ENCODE data around the gene FHIT.
A peak's percentile ranks its signal among the peaks of the same experiment; 100 is the strongest.
"Not testable (repeated sequence)": the region's sequence is repeated elsewhere in the genome, so short reads cannot be mapped to it uniquely, and the experiment has no call there.

FHIT gene

DNA sequence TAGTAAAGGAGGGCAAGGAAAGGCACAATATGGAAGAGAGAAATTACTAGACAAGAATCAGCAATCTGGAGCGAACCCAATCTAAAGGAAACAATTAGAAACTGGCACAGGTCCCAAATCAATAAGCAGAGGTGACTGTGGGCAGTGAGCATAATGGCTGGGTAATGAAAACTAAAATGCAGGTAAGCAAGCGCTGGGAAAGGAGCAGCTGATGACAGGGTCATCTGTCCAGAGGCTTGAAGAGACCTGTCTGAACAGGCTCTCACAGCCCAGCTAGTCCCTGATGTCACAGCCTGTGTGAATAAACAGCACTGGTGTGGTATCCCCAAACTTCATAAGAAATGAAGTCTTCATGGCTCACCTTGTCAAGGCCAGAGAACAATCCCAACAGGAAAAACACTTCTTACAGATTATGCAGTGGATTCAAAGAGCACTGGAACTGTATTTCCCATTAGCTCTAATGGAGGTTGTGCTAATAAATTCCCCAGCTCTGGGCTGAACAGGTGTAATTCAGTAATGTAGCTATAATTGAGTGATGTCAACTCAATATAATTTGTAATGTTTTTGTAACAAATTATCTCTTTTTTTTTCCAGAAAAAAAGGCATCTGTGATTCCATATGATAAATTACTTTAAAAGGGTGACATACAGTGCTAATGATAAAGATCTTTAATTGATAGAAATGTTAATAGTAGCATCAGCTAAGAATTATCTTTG, 197.3 kb downstream of the FHIT start:
- DNase-seq = no peak

- DNase-seq = no peak
These were observed 198.4 kb downstream of the FHIT start for GRCh38 chr3:61052851-61053250.

- DNase-seq = no peak
These were observed 199.6 kb downstream of the FHIT start for GRCh38 chr3:61051666-61052065.

- not testable (repeated sequence) for DNase-seq
These were observed 206.1 kb downstream of the FHIT start for GRCh38 chr3:61045169-61045568.

DNA sequence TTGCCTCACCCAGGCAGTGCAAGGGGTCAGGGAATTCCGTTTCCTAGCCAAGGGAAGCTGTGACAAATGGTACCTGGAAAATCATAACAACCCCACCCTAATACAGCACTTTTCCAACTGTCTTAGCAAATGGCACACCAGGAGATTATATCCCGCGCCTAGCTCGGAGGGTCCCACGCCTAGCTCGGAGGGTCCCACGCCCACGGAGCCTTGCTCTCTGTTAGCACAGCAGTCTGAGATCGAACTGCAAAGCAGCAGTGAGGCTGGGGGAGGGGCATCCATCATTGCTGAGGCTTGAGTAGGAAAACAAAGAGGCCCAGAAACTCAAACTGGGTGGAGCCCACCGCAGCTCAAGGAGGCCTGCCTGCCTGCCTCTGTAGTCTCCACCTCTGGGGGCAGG, 208.1 kb downstream of the FHIT start:
- no peak for DNase-seq

DNA sequence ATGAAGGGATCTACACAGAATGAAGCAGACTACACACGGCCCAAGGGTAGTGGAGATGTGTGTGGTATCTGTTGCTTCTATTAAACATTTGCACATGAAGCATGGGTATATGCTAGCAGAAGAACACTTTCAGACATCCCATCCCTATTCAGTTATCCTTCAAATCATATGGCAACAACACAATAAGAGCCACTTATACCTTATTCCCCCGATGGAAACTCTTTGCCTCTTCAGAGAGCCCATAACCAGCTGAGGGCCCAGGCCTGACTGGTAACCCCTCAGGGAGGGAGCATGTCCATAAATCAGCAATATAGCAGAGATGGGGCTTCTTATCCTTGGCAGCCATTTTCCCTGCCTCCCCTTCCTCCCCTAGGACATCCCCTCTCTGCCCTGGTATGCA, 210.6 kb downstream of the FHIT start:
- no peak for DNase-seq

DNA sequence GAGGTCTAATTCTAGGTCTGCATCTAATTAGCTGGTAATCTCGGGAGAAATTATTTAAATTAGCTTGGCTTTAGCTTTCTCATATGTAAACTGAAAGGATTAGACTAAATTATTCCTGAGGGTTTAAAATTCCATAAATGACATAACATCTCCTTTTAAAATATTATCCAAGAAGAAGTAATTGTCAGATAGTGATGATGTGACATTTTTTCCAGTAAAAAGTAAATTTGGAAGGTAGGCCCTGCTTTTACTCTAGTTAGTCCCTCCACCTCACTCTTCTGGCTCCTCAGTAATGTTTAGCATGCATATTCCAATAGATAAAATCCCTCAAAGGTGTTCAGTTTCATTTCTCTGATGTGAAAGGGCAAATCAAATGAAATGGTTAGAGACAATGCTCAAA, 215.7 kb downstream of the FHIT start:
- no peak for DNase-seq

GRCh38 chr3:61032991-61033390, 218.3 kb downstream of the FHIT start:
- DNase-seq = no peak

DNA sequence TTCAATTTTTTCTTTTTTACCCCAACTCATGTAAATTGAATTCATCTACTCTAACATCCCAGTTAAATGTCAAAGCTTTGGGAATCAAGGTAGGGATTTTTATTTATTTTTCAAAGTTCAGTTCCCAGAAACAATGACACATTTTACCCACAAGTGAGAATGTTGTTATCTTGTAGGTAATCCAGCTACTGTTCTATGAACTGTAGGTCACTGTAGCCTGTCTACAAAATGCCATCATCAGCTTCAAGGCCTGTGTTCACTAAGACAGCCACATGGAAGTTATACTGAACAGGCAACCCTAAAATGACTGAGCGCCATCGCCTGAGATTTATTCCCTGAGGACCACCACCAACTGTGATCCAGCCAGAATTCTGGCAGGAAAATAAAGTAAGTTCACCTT, 219.7 kb downstream of the FHIT start:
- DNase-seq = no peak

DNA sequence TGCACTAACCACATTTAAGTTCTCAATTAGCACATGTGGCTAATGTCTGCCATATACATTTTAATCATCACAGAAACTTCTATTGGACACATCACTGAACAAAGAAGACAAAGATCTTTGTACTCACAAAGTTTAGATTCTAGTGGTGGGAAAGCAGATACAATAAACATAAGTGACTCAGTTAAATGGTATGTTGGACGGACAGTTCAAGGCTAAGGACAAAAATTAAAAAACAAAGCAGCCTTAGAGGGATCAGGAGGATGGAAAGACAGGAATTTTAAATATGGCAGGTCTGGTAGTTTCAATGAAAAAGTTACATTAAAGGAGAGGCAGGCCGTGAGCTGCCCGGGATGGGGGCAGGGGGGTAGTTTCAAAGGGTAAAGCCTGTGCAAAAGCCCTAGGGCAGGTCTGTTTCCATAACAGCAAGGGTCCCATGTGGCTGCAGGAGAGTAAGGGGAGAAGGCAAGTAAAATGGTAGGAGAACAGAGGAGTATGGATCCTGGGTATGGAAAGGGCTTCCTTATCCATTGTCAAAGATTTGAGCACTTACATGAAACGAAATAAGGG, 220.7 kb downstream of the FHIT start:
- no peak for DNase-seq

DNA sequence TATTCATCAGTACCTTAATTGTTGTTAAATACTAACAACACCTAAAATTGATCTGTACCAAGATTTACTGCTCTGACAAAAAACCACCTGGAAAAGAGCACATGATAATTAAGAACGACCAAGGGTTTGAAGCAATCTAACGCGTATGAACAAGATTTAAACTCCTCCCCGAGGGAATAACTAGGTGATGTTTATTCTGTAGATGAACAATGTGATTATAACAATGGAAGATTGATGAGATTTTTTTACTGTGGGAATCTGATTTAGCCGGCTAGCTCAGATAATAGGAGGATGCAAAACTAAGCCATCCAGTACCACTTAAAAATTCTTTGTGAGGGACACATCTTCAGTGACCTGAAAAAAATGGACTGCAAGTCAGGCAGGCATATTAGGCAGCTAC, 222.1 kb downstream of the FHIT start:
- no peak for DNase-seq

DNA sequence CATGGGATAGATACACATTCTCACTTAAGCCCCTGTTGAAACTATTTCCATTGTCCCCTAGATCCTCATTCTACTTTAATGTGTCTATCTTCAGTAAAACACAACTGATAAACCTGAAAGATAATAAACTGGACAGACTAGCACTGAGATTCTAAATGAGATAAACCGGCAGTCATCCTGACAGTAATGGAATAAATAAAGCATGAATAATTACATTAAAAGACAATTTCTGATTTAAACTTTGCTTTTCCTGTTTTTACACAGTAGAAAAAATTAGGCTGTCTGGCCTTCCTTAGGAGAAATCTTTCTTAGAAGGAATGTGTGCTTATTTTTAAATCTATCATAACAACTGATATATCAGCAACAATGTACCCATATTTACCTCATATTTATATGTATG, 232.4 kb downstream of the FHIT start:
- no peak for DNase-seq

DNA sequence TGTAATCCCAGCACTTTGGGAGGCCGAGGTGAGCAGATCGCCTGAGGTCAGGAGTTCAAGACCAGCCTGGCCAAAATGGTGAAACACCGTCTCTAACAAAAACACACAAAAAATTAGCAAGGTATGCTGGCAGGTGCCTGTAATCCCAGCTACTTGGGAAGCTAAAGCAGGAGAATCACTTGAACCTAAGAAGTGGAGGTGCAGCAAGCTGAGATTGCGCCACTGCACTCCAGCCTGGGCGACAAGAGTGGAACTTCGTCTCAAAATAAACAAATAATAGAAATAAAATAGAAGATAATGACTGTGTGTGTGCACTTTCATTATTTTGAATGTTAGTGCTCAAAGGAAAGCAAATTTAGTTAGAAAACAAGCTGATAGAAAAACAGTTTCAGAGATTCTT, 234.2 kb downstream of the FHIT start:
- not testable (repeated sequence) for DNase-seq

DNA sequence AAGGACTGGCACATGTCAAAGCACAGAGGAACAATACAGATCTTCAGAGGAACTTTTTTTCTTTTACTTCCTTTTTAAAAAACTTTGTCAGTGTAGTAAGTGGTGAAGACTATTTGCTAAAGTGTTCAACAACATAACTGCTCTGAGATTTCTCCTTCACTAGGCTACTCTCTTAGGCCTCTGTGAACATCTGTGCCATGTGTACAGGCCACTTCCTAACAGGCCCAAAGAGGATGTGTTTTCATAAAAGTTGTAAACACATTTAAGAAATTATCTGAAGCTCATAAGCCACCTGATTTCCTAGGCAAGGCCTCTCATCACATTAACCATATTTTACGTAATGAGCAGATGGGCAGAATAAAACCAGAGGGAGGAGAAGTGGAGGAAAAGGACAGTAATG, 235.4 kb downstream of the FHIT start:
- DNase-seq = peak in 1 of 2 experiments; percentile 23

- DNase-seq = no peak
These were observed 235.8 kb downstream of the FHIT start for GRCh38 chr3:61015408-61015807.

GRCh38 chr3:61008998-61009380, 242.3 kb downstream of the FHIT start:
- DNase-seq = no peak

- DNase-seq = no peak
These were observed 242.9 kb downstream of the FHIT start for GRCh38 chr3:61008153-61008997.

GRCh38 chr3:61005591-61005990, 245.7 kb downstream of the FHIT start:
- DNase-seq = no peak

GRCh38 chr3:60998858-60999257, 252.4 kb downstream of the FHIT start:
- DNase-seq = no peak

- DNase-seq = no peak
These were observed 258.9 kb downstream of the FHIT start for GRCh38 chr3:60992395-60992794.

DNA sequence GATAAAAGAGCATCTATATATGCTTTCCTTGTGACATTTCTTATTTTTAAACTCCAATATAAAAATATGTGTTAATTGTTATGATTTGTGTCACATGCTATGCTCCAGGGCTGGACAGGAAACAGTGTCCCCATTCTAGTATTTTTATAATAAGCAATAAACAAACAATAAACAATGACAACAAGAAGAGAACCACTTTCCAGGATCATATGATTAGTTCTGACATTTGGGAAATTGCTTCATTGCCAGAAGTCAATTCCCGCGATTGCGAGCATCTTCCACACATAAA, 260.9 kb downstream of the FHIT start:
- DNase-seq = no peak

GRCh38 chr3:60989626-60990441, 261.4 kb downstream of the FHIT start:
- no peak for DNase-seq

DNA sequence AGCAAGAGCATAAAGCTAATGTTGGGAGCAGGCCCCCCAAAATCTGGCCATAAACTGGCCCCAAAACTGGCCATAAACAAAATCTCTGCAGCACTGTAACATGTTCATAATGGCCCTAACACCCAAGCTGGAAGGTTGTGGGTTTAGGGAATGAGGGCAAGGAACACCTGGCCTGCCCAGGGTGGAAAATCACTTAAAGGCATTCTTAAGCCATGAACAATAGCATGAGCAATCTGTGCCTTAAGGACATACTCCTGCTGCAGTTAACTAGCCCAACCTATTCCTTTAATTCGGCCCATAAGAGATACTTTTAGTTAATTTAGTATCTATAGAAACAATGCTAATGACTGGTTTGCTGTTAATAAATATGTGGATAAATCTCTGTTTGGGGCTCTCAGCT, 264.1 kb downstream of the FHIT start:
- not testable (repeated sequence) for DNase-seq

DNA sequence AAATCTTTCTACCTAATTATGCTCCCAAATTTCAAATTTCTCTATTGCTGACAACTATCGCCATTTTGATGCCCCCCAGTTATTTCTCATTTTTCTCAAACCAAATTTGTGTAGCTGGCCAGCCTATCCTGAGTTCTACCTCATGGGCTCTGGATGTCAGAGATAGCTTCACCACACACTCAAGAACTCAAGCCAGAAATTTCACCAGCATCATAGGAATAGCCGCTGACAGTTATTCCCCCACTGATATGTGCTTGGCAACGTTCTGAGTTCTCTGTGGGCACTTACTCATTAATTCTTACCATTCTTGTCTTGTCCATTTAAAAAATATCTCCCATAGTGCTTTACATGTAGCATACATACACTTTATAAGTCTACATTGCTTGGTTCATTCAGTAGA, 264.7 kb downstream of the FHIT start:
- DNase-seq = no peak

Measured in NCI-H524 (cell line).